SIG-M5 treated with dmso at 0.1 percent for 504 hours (cell line): Measurements from ENCODE around the gene TAS2R39.
"Not testable (repeated sequence)": the region's sequence is repeated elsewhere in the genome, so short reads cannot be mapped to it uniquely, and the experiment has no call there.

Source experiments
- DNase-seq: peaks from one replicate; lab custom pipeline; 2025; ENCODE audit not compliant: unreplicated experiment; lab: John Stamatoyannopoulos, UW

TAS2R39 gene

GRCh38 chr7:143183024-143183423, at the start of gene TAS2R39:
Gene TAS2R39, plus strand, starts transcription at chr7:143183419. Its CDS starts 0 bp downstream, at chr7:143183419.
- DNase-seq, result no peak

- no peak for DNase-seq
Observed at GRCh38 chr7:143147070-143147469, 36.1 kb upstream of the TAS2R39 start.

- no peak for DNase-seq
Observed at GRCh38 chr7:143148050-143148449, 35.2 kb upstream of the TAS2R39 start.

- DNase-seq, result no peak
Observed at GRCh38 chr7:143148651-143149050, 34.6 kb upstream of the TAS2R39 start.

GRCh38 chr7:143150696-143151095, 32.5 kb upstream of the TAS2R39 start:
- not testable (repeated sequence) for DNase-seq

- DNase-seq, result not testable (repeated sequence)
Observed at GRCh38 chr7:143158617-143159016, 24.6 kb upstream of the TAS2R39 start.

GRCh38 chr7:143171697-143172096, 11.5 kb upstream of the TAS2R39 start:
- no peak for DNase-seq

GRCh38 chr7:143172354-143172753, 10.9 kb upstream of the TAS2R39 start:
- DNase-seq, result no peak

GRCh38 chr7:143176128-143176527, 7.1 kb upstream of the TAS2R39 start:
- DNase-seq, result no peak

- no peak for DNase-seq
Observed at GRCh38 chr7:143177374-143178119, 5.7 kb upstream of the TAS2R39 start.

- DNase-seq, result not testable (repeated sequence)
Observed at GRCh38 chr7:143180771-143181170, 2.4 kb upstream of the TAS2R39 start.

- no peak for DNase-seq
Observed at GRCh38 chr7:143181349-143181748, 1.9 kb upstream of the TAS2R39 start.

GRCh38 chr7:143185551-143185950, 2.3 kb downstream of the TAS2R39 start:
- DNase-seq, result no peak

- DNase-seq, result no peak
Observed at GRCh38 chr7:143188994-143189393, 5.8 kb downstream of the TAS2R39 start.

- no peak for DNase-seq
Observed at GRCh38 chr7:143193880-143194279, 10.7 kb downstream of the TAS2R39 start.

GRCh38 chr7:143199040-143199439, 15.8 kb downstream of the TAS2R39 start:
- DNase-seq, result no peak

GRCh38 chr7:143202161-143202560, 18.9 kb downstream of the TAS2R39 start:
- DNase-seq, result no peak

- DNase-seq, result no peak
Observed at GRCh38 chr7:143203386-143203785, 20.2 kb downstream of the TAS2R39 start.

- peak; percentile 98 for DNase-seq
Observed at GRCh38 chr7:143205560-143206293, 22.5 kb downstream of the TAS2R39 start.

GRCh38 chr7:143210541-143210940, 27.3 kb downstream of the TAS2R39 start:
- DNase-seq, result no peak

- DNase-seq, result not testable (repeated sequence)
Observed at GRCh38 chr7:143213478-143213877, 30.3 kb downstream of the TAS2R39 start.
